Psoas muscle (tissue), 8 donors: ENCODE measurements around the gene WNT9B. TPM values are rescaled to one million over a fixed set of nuclear protein-coding genes. Genes with fewer than 3 reads are reported as not detected.

ENCODE experiments used
- ATAC-seq, 4 donors: fragments of 200-7000 bp; cut with Tn5 transposase; one replicate each; pipeline ENCODE4 v1.9.1; 2020; ENCODE audit warnings: moderate library complexity in 3 of 4, mild to moderate bottlenecking in 2 of 4
- DNase-seq, 2 donors: peaks; one replicate each; pipeline ENCODE4 v3.0.0-alpha.2; 2020
- H3K27ac ChIP-seq: fragments of 200-600 bp; one replicate; pipeline ENCODE4 v1.8.0; 2022
- H3K27me3 ChIP-seq, 3 donors: fragments of 200-600 bp in 1 of 3; one replicate each; pipeline versions ENCODE4 v1.6.1 to v1.8.0; 2013 to 2022; ENCODE audit warnings: low read length in 2 of 3, mild to moderate bottlenecking in 2 of 3, moderate library complexity in 1 of 3; ENCODE audit not compliant: insufficient read depth in 3 of 3
- H3K36me3 ChIP-seq, 2 donors: fragments of 200-600 bp in 1 of 2; one replicate each; pipeline versions ENCODE4 v1.6.1 to v1.8.0; 2013 to 2022; ENCODE audit warnings: low read depth in 1 of 2, mild to moderate bottlenecking in 1 of 2, moderate library complexity in 1 of 2; ENCODE audit not compliant: insufficient read depth in 1 of 2
- H3K4me1 ChIP-seq: fragments of 200-600 bp; one replicate; pipeline ENCODE4 v1.8.0; 2022
- H3K4me3 ChIP-seq: fragments of 200-600 bp; one replicate; pipeline ENCODE4 v1.8.0; 2022; ENCODE audit warnings: mild to moderate bottlenecking
- H3K9me3 ChIP-seq: fragments of 200-600 bp; one replicate; pipeline ENCODE4 v1.8.0; 2022
- CTCF ChIP-seq: fragments of 200-600 bp; IDR thresholded peaks from one replicate; pipeline ENCODE4 v1.8.0; 2022; ENCODE audit warnings: antibody characterized with exemption
- WGBS, 3 donors: extraction: QIAGEN DNeasy Blood & Tissue Kit; methylation state at CpG; one replicate each; pipeline versions ENCODE4 v1.1.6 to v1.1.7; 2013; 5-methylcytosine and 5-hydroxymethylcytosine counted together
- intact Hi-C, 2 donors: fragments of 100-400 bp; cut with DNase I; formaldehyde crosslinking; loops; one replicate each; pipeline versions ENCODE4 v1.11.0 to v1.14.2; 2022
- polyA plus RNA-seq, 3 donors: library from polyadenylated mRNA; stranded (reverse); fragments of 200-250 nt; gene quantifications; one replicate each; pipeline ENCODE4 v1.2.3, GENCODE V29; 2013
- total RNA-seq, 4 donors: library from RNA; stranded (reverse); fragmentation: NEBNext Ultra II Directional in 2 of 4; extraction: Animal tissue kit (Norgen Biotek cat#: 25700) in 2 of 4; gene quantifications; one replicate each; pipeline versions ENCODE4 v1.2.1 to v1.2.4, GENCODE V29; 2021 to 2023
- donor health status: healthy with polysubstance abuse.
- donor health status: DM: no; HTN: no; CAD: no; lungs with moderate emphysema.
- donor health status: Bipolar disorder and iron deficiency.
- donor health status: healthy.
- donor health status: DM: yes; HTN: yes; CAD: no.
- donor health status: DM: no; HTN: no; CAD: no.
- donor health status: DM: no; HTN: no; CAD: no.
- donor health status: DM: yes; HTN: yes; CAD: no.

WNT9B gene
- total and polyA plus RNA-seq, 7 donors, result 0.05 to 0.32 (median 0.13) TPM; not detected in 3

GRCh38 chr17:46854515-46854914 lies 3.1 kb downstream of the WNT9B start:
- ATAC-seq (no peak), DNase-seq (no peak)
- Histone ChIP-seq H3K27me3 (peaks cover 0 to 54% (median 24%) of the 10 kb centered on the region in 3 donors), H3K27ac (no peak overlapping the region), H3K4me3 (no peak overlapping the region), H3K9me3 (no peaks in the 10 kb centered on the region), H3K4me1 (peaks cover 5% of the 10 kb centered on the region), H3K36me3 (no peaks in the 10 kb centered on the region)
- no peak for TF ChIP-seq CTCF
- intact Hi-C loops, result no loop called here
- whole genome bisulfite sequencing, 3 donors, result 92 to 100% (median 93%) methylated on average over 3 of the region's 3 CpGs

- TF ChIP-seq CTCF, result no peak
- DNase-seq (no peak), ATAC-seq (no peak)
- intact Hi-C loops, result no loop called here
- Histone ChIP-seq H3K4me3 (no peak overlapping the region), H3K9me3 (no peaks in the 10 kb centered on the region), H3K4me1 (peaks cover 5% of the 10 kb centered on the region), H3K36me3 (no peaks in the 10 kb centered on the region), H3K27ac (no peak overlapping the region), H3K27me3 (peaks cover 0 to 50% (median 24%) of the 10 kb centered on the region in 3 donors)
- WGBS, 3 donors, result 70 to 77% (median 72%) methylated on average over 4 of the region's 4 CpGs
Observed at GRCh38 chr17:46854948-46855347, 3.6 kb downstream of the WNT9B start.

- DNase-seq (no peak), ATAC-seq (no peak)
- 94 to 97% (median 95%) methylated on average over 1 of the region's 1 CpG for WGBS, 3 donors
- H3K27ac ChIP-seq, result no peak overlapping the region
- H3K4me3 ChIP-seq, result no peak overlapping the region
- H3K4me1 ChIP-seq, result no peaks in the 10 kb centered on the region
- no peak for TF ChIP-seq CTCF
- H3K36me3 ChIP-seq, result no peaks in the 10 kb centered on the region
- H3K27me3 ChIP-seq, result peaks cover 0 to 25% (median 5%) of the 10 kb centered on the region in 3 donors
- intact Hi-C loops, result no loop called here
- no peaks in the 10 kb centered on the region for H3K9me3 ChIP-seq
Observed at GRCh38 chr17:46857600-46857999, 6.2 kb downstream of the WNT9B start.

- TF ChIP-seq CTCF, result no peak
- Histone ChIP-seq H3K4me1 (no peaks in the 10 kb centered on the region), H3K4me3 (no peak overlapping the region), H3K36me3 (no peaks in the 10 kb centered on the region), H3K27ac (no peak overlapping the region), H3K9me3 (no peaks in the 10 kb centered on the region), H3K27me3 (peaks cover 0 to 26% (median 2%) of the 10 kb centered on the region in 3 donors)
- ATAC-seq (no peak), DNase-seq (no peak)
- 75 to 81% (median 78%) methylated on average over 5 of the region's 5 CpGs for WGBS, 3 donors
- intact Hi-C loops, result no loop called here
Observed at GRCh38 chr17:46859996-46860395, 8.6 kb downstream of the WNT9B start.

GRCh38 chr17:46862949-46863348 lies 11.6 kb downstream of the WNT9B start:
- DNase-seq (no peak), ATAC-seq (no peak)
- WGBS, 3 donors, result 19 to 23% (median 22%) methylated on average over 13 of the region's 13 CpGs
- H3K27me3 ChIP-seq, result peaks cover 0 to 35% (median 4%) of the 10 kb centered on the region in 3 donors
- H3K4me3 ChIP-seq, result no peak overlapping the region
- no peaks in the 10 kb centered on the region for H3K36me3 ChIP-seq
- no peak for TF ChIP-seq CTCF
- H3K9me3 ChIP-seq, result no peaks in the 10 kb centered on the region
- no peaks in the 10 kb centered on the region for H3K4me1 ChIP-seq
- intact Hi-C loops, result no loop called here
- H3K27ac ChIP-seq, result no peak overlapping the region
